ENCODE results near the gene GATA2.

- TF ChIP-seq ZNF274 (IDR thresholded peaks at IDR 0.05; ENCODE audit: low read depth, low read length) (no peak), YY1 (IDR thresholded peaks at IDR 0.05; ENCODE audit: insufficient read depth, insufficient read length) (no peak), SUZ12 (IDR thresholded peaks at IDR 0.05; ENCODE audit: extremely low read depth, insufficient read depth, insufficient read length) (no peak)
Measured at GRCh38 chr3:128521715-128522114, 28.7 kb upstream of the GATA2 start.
